CD4-positive, alpha-beta T cell (primary cell): ENCODE results near the gene CYTH4. TPM values are rescaled to one million over a fixed set of nuclear protein-coding genes. Genes with fewer than 3 reads are reported as not detected.

Experiments used
- ATAC-seq: fragments of 200-7000 bp; cut with Tn5 transposase; one replicate; pipeline ENCODE4 v1.10.0; 2022; ENCODE audit warnings: mild to moderate bottlenecking; ENCODE audit not compliant: poor library complexity
- CTCF ChIA-PET: fragments of 350-600 bp; sonication (Branson Sonifier 250); formaldehyde crosslinking; loops from one replicate; lab custom pipeline; 2021; ENCODE audit warnings: antibody characterized with exemption, inconsistent platforms; lab: Charles Lee
- POLR2A ChIA-PET: fragments of 350-600 bp; sonication (Branson Sonifier 250); formaldehyde crosslinking; loops from one replicate; lab custom pipeline; 2021; ENCODE audit warnings: antibody characterized with exemption, inconsistent platforms; lab: Charles Lee
- DNase-seq, 14 experiments: peaks; one replicate each; pipeline ENCODE4 v3.0.0-alpha.2; 2013 to 2020; ENCODE audit warnings: mixed read lengths in 2 of 14
- H3K27ac ChIP-seq, 2 donors: one replicate each; pipeline versions ENCODE4 v1.5.1 to v1.7.0; 2013; ENCODE audit warnings: low read length in 2 of 2, low read depth in 1 of 2, mild to moderate bottlenecking in 1 of 2
- H3K27me3 ChIP-seq, 2 experiments: 1 replicate in 1 of 2; 2 replicates in 1 of 2; pipeline versions ENCODE4 v1.6.1 to v1.7.0; 2013; ENCODE audit warnings: low read length in 2 of 2, control low read depth in 1 of 2, mild to moderate bottlenecking in 1 of 2, moderate library complexity in 1 of 2; ENCODE audit not compliant: insufficient read depth in 2 of 2, control insufficient read depth in 1 of 2
- H3K36me3 ChIP-seq: one replicate; pipeline ENCODE4 v1.6.1; 2013; ENCODE audit warnings: low read length, control low read depth; ENCODE audit not compliant: insufficient read depth
- H3K4me1 ChIP-seq: one replicate; pipeline ENCODE4 v1.6.1; 2013; ENCODE audit warnings: low read length, control low read depth; ENCODE audit not compliant: insufficient read depth
- H3K4me3 ChIP-seq: one replicate; pipeline ENCODE4 v1.5.1; 2013; ENCODE audit warnings: mild to moderate bottlenecking, low read length, moderate library complexity
- H3K9me3 ChIP-seq, 2 experiments: 1 replicate in 1 of 2; 2 replicates in 1 of 2; pipeline versions ENCODE4 v1.6.1 to v1.7.0; 2013; ENCODE audit warnings: low read length in 2 of 2, mild to moderate bottlenecking in 2 of 2, control low read depth in 1 of 2, moderate library complexity in 1 of 2; ENCODE audit not compliant: control insufficient read depth in 1 of 2, insufficient read depth in 1 of 2
- H3K27ac Mint-ChIP-seq: one replicate; pipeline ENCODE4 v1.8.0; 2020; ENCODE audit warnings: mixed read lengths
- H3K27me3 Mint-ChIP-seq: one replicate; pipeline ENCODE4 v1.8.0; 2021; ENCODE audit warnings: mixed read lengths
- H3K36me3 Mint-ChIP-seq: one replicate; pipeline ENCODE4 v1.8.0; 2021; ENCODE audit warnings: low read depth, mixed read lengths
- H3K4me1 Mint-ChIP-seq: one replicate; pipeline ENCODE4 v1.8.0; 2021; ENCODE audit warnings: low read depth, mixed read lengths
- H3K4me3 Mint-ChIP-seq: one replicate; pipeline ENCODE4 v1.8.0; 2020; ENCODE audit warnings: mild to moderate bottlenecking, mixed read lengths
- H3K9me3 Mint-ChIP-seq: one replicate; pipeline ENCODE4 v1.8.0; 2020; ENCODE audit warnings: mixed read lengths
- intact Hi-C, 2 experiments: fragments of 100-400 bp; cut with DNase I in 1 of 2; cut with micrococcal nuclease in 1 of 2; formaldehyde crosslinking; loops; one replicate each; pipeline versions ENCODE4 v1.15.1 to v1.9.0; 2023 to 2025; cut with DNase I, micrococcal nuclease
- total RNA-seq, 174 experiments: library from RNA in 2 of 174; stranded (reverse) in 2 of 174; gene quantifications; one replicate each; pipeline ENCODE4 v1.2.3 and lab custom pipeline; 2021 to 2026
- TF ChIP-seq, protein P1 (sequence below): fragments of 200-600 bp; IDR thresholded peaks from one replicate; pipeline ENCODE4 v1.8.0; 2022; ENCODE audit warnings: antibody characterized with exemption, mild to moderate bottlenecking

The CYTH4 gene
- total RNA-seq, 2 experiments from 2014 or later: 134 to 138 TPM

DNA sequence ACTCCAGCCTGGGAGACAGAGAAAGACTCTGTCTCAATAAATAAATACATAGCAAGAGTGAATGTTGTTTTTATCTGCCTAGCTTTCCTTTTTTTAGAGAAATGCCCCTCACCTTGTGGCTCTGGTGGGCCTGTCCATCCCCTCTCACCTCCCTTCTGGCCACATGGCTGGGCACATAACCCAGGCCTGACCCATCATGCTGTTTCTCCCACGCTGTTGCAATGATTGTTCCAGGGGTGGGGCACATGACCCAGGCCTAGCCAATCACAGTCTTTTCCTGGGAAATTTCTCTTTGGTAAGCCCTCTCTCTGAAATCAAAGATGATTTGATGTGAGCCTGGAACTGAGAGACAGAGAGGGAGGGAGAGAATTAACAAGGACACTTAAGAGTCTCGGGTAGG is 5.5 kb upstream of the CYTH4 start:
- TF ChIP-seq, protein P1, sequence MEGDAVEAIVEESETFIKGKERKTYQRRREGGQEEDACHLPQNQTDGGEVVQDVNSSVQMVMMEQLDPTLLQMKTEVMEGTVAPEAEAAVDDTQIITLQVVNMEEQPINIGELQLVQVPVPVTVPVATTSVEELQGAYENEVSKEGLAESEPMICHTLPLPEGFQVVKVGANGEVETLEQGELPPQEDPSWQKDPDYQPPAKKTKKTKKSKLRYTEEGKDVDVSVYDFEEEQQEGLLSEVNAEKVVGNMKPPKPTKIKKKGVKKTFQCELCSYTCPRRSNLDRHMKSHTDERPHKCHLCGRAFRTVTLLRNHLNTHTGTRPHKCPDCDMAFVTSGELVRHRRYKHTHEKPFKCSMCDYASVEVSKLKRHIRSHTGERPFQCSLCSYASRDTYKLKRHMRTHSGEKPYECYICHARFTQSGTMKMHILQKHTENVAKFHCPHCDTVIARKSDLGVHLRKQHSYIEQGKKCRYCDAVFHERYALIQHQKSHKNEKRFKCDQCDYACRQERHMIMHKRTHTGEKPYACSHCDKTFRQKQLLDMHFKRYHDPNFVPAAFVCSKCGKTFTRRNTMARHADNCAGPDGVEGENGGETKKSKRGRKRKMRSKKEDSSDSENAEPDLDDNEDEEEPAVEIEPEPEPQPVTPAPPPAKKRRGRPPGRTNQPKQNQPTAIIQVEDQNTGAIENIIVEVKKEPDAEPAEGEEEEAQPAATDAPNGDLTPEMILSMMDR: no peak
- Histone ChIP-seq H3K9me3 (no peaks in the 10 kb centered on the region), H3K4me3 (no peak overlapping the region), H3K27ac (no peak overlapping the region), H3K4me1 (peaks cover 25% of the 10 kb centered on the region), H3K36me3 (no peaks in the 10 kb centered on the region), H3K27me3 (no peaks in the 10 kb centered on the region)
- POLR2A ChIA-PET: interaction anchor here (0.6 kb wide), 1 partner anchor 53 kb away, joined by 3 read pairs; no protein-coding TSS in a partner anchor
- ATAC-seq (no peak), DNase-seq (no peak)
- H3K36me3 Mint-ChIP-seq: no peaks in the 10 kb centered on the region
- CTCF ChIA-PET: no interaction called here
- peaks cover 23% of the 10 kb centered on the region for H3K4me1 Mint-ChIP-seq
- no peaks in the 10 kb centered on the region for H3K27me3 Mint-ChIP-seq
- H3K9me3 Mint-ChIP-seq: no peaks in the 10 kb centered on the region
- no peak overlapping the region for H3K4me3 Mint-ChIP-seq
- H3K27ac Mint-ChIP-seq: no peak overlapping the region
- intact Hi-C loops: no loop called here

GRCh38 chr22:37277384-37277783 is 4.9 kb upstream of the CYTH4 start:
- H3K9me3 Mint-ChIP-seq: no peaks in the 10 kb centered on the region
- H3K36me3 ChIP-seq: no peaks in the 10 kb centered on the region
- H3K27ac Mint-ChIP-seq: no peak overlapping the region
- H3K27me3 ChIP-seq: no peaks in the 10 kb centered on the region
- no peak overlapping the region for H3K27ac ChIP-seq
- intact Hi-C loops: no loop called here
- peaks cover 31% of the 10 kb centered on the region for H3K4me1 ChIP-seq
- no peak for DNase-seq
- H3K9me3 ChIP-seq: no peaks in the 10 kb centered on the region
- H3K4me3 ChIP-seq: no peak overlapping the region
- ChIA-PET POLR2A (interaction anchor here (0.6 to 1.0 kb wide), 2 partner anchors 36 to 54 kb away, joined by 3 read pairs; no protein-coding TSS in a partner anchor), CTCF (interaction anchor here (1.3 kb wide), 1 partner anchor 18 kb away, joined by 3 read pairs; no protein-coding TSS in a partner anchor)
- no peaks in the 10 kb centered on the region for H3K27me3 Mint-ChIP-seq
- TF ChIP-seq, protein P1: no peak
- H3K36me3 Mint-ChIP-seq: peaks cover 1% of the 10 kb centered on the region
- peaks cover 29% of the 10 kb centered on the region for H3K4me1 Mint-ChIP-seq
- ATAC-seq: no peak
- H3K4me3 Mint-ChIP-seq: no peak overlapping the region

DNA sequence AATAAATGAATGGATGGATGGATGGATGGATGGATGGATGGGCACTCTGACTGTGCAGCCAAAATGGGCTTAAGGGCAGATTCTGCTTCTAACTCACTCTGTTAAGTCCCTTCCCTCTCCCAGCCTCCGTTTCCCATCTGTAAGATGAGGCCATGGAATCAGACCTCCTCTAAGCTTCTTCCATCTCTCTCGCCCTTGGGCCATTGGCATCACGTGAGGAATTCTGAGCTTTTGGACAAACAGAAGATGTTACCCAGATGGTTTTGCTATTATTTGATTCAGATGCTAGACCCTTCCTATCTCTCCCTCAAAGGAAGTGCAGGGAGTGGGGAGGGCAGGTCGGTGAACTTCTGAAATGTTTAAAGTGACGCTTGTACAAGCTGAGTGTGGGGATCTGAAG is 4.0 kb upstream of the CYTH4 start:
- no peaks in the 10 kb centered on the region for H3K36me3 ChIP-seq
- H3K4me1 ChIP-seq: peaks cover 31% of the 10 kb centered on the region
- ChIA-PET CTCF (interaction anchor here (1.3 kb wide), 1 partner anchor 19 kb away, joined by 3 read pairs; no protein-coding TSS in a partner anchor), POLR2A (interaction anchor here (1.0 kb wide), 1 partner anchor 35 kb away, joined by 3 read pairs; no protein-coding TSS in a partner anchor)
- no peak overlapping the region for H3K27ac Mint-ChIP-seq
- H3K27me3 Mint-ChIP-seq: no peaks in the 10 kb centered on the region
- no peak for DNase-seq
- peaks cover 10% of the 10 kb centered on the region for H3K36me3 Mint-ChIP-seq
- no peaks in the 10 kb centered on the region for H3K9me3 Mint-ChIP-seq
- H3K27ac ChIP-seq: no peak overlapping the region
- no peak overlapping the region for H3K4me3 Mint-ChIP-seq
- TF ChIP-seq, protein P1: no peak
- peaks cover 35% of the 10 kb centered on the region for H3K4me1 Mint-ChIP-seq
- H3K9me3 ChIP-seq: no peaks in the 10 kb centered on the region
- H3K27me3 ChIP-seq: no peaks in the 10 kb centered on the region
- intact Hi-C loops: no loop called here
- no peak overlapping the region for H3K4me3 ChIP-seq
- ATAC-seq: no peak
